Measurements from ENCODE around the gene CCL5.

- TF ChIP-seq CTCF (IDR thresholded peaks at IDR 0.05; ENCODE audit: low read length) (no peak), EZH2 (IDR thresholded peaks at IDR 0.05; ENCODE audit: borderline replicate concordance, low read length) (no peak)
Measured at GRCh38 chr17:35917519-35918213, 37.5 kb upstream of the CCL5 start.
